HCT116 (cell line): Measurements from ENCODE around the gene MSANTD4. TPM values are rescaled to one million over a fixed set of nuclear protein-coding genes. Genes with fewer than 3 reads are reported as not detected.

Experiments used
- ATAC-seq: fragments of 200-7000 bp; cut with Tn5 transposase; 2 replicates; pipeline ENCODE4 v1.9.1; 2020; ENCODE audit warnings: mild to moderate bottlenecking, moderate library complexity
- BruUV-seq: library from RNA; stranded (reverse); fragments of 400-500 nt; replicated peaks from 2 replicates; lab custom pipeline; 2021; lab: Mats Ljungman, UMichigan
- CTCF ChIA-PET: fragments of 300-600 bp; sonication (Branson Sonifier 250); formaldehyde crosslinking; loops from one replicate; lab custom pipeline; 2021; ENCODE audit warnings: antibody characterized with exemption; lab: Charles Lee
- POLR2A ChIA-PET: fragments of 300-600, 350-600 bp; sonication (Branson Sonifier 250); formaldehyde crosslinking; loops from one replicate; lab custom pipeline; 2021; ENCODE audit warnings: antibody characterized with exemption; lab: Charles Lee
- RAD21 ChIA-PET, 2 experiments: fragments of 300-600 bp; sonication (Branson Sonifier 250); formaldehyde crosslinking; loops; one replicate each; lab custom pipeline; 2023; ENCODE audit warnings: low total read pairs in 2 of 2; ENCODE audit not compliant: uncharacterized antibody in 2 of 2, unreplicated experiment in 2 of 2, low non-redundant PET in 1 of 2; lab: Charles Lee
- DNase-seq: peaks from one replicate; pipeline ENCODE4 v3.0.0-alpha.2; 2010; ENCODE audit warnings: low read depth, low spot score
- H2AFZ ChIP-seq: fragments of 200-600 bp; shearing (Covaris generic), sonication (generic); 2 replicates; pipeline ENCODE4 v1.6.1; 2017; ENCODE audit warnings: low read depth, mixed run types, mixed read lengths, antibody characterized with exemption, low read length; ENCODE audit not compliant: poor library complexity, severe bottlenecking
- H3K27ac ChIP-seq: 2 replicates; pipeline ENCODE4 v1.5.1; 2012; ENCODE audit warnings: low read depth, low read length
- H3K27me3 ChIP-seq: fragments of 200-600 bp; sonication (generic); 2 replicates; pipeline ENCODE4 v1.6.1; 2016; ENCODE audit warnings: mixed run types, low read length, mixed read lengths; ENCODE audit not compliant: insufficient read depth
- H3K36me3 ChIP-seq, 2 experiments: fragments of 200-500 bp in 1 of 2; fragments of 200-600 bp in 1 of 2; sonication (Bioruptor generic) in 1 of 2; sonication (generic) in 1 of 2; 2 replicates each; pipeline versions ENCODE4 v1.5.1 to v1.6.1; 2014 to 2016; ENCODE audit warnings: low read length in 2 of 2, inconsistent platforms in 1 of 2, mixed read lengths in 1 of 2, mixed run types in 1 of 2; ENCODE audit not compliant: insufficient read depth in 2 of 2, control insufficient read depth in 1 of 2
- H3K4me1 ChIP-seq, 2 experiments: fragments of 200-600 bp in 1 of 2; sonication (generic) in 1 of 2; 2 replicates each; pipeline versions ENCODE4 v1.5.1 to v1.6.1; 2012 to 2017; ENCODE audit warnings: low read length in 2 of 2, inconsistent platforms in 1 of 2, mild to moderate bottlenecking in 1 of 2, mixed read lengths in 1 of 2, mixed run types in 1 of 2, moderate library complexity in 1 of 2; ENCODE audit not compliant: insufficient read depth in 2 of 2, control insufficient read depth in 1 of 2
- H3K4me2 ChIP-seq: fragments of 200-600 bp; sonication (generic); 2 replicates; pipeline ENCODE4 v1.6.1; 2017; ENCODE audit warnings: mixed run types, low read length, mixed read lengths
- H3K4me3 ChIP-seq, 2 experiments: fragments of 200-600 bp in 1 of 2; sonication (generic) in 1 of 2; replicated peaks in 1 of 2; 2 replicates each; pipeline ENCODE4 v1.5.1; 2011 to 2016; ENCODE audit warnings: low read length in 2 of 2, control low read depth in 1 of 2, low read depth in 1 of 2, mild to moderate bottlenecking in 1 of 2, mixed read lengths in 1 of 2, mixed run types in 1 of 2
- H3K79me2 ChIP-seq: fragments of 200-600 bp; sonication (generic); 2 replicates; pipeline ENCODE4 v1.6.1; 2017; ENCODE audit warnings: mild to moderate bottlenecking, mixed run types, low read length, moderate library complexity, mixed read lengths; ENCODE audit not compliant: insufficient read depth
- H3K9ac ChIP-seq: fragments of 200-600 bp; sonication (generic); 2 replicates; pipeline ENCODE4 v1.6.1; 2016; ENCODE audit warnings: low read length, mixed read lengths
- H3K9me2 ChIP-seq: fragments of 200-600 bp; sonication (generic), shearing (Covaris generic); 2 replicates; pipeline ENCODE4 v1.6.1; 2017; ENCODE audit warnings: mixed run types, mild to moderate bottlenecking, moderate library complexity; ENCODE audit not compliant: insufficient read depth
- H3K9me3 ChIP-seq, 2 experiments: fragments of 200-500 bp in 1 of 2; fragments of 200-600 bp in 1 of 2; sonication (Bioruptor generic) in 1 of 2; sonication (generic) in 1 of 2; 2 replicates each; pipeline ENCODE4 v1.6.1; 2014 to 2017; ENCODE audit warnings: low read length in 2 of 2, mixed read lengths in 2 of 2, inconsistent platforms in 1 of 2, low read depth in 1 of 2, mild to moderate bottlenecking in 1 of 2, mixed run types in 1 of 2, moderate library complexity in 1 of 2; ENCODE audit not compliant: control insufficient read depth in 1 of 2, insufficient read depth in 1 of 2
- H4K20me1 ChIP-seq: fragments of 200-600 bp; sonication (generic), shearing (Covaris generic); 2 replicates; pipeline ENCODE4 v1.6.1; 2017; ENCODE audit warnings: mixed run types, mild to moderate bottlenecking, moderate library complexity; ENCODE audit not compliant: insufficient read depth
- ATF3 ChIP-seq: IDR thresholded peaks from 2 replicates; pipeline ENCODE4 v1.6.1; 2012
- CTCF ChIP-seq, 3 experiments: fragments of 200-600 bp in 1 of 3; sonication (generic) in 1 of 3; IDR thresholded peaks in 2 of 3; conservative IDR thresholded peaks in 1 of 3; 2 replicates each; pipeline ENCODE4 v1.5.1; 2012 to 2017; ENCODE audit warnings: low read depth in 2 of 3, low read length in 2 of 3, antibody characterized with exemption in 1 of 3, borderline replicate concordance in 1 of 3, control low read depth in 1 of 3, mild to moderate bottlenecking in 1 of 3, mixed read lengths in 1 of 3, mixed run types in 1 of 3, moderate library complexity in 1 of 3; ENCODE audit not compliant: insufficient read depth in 1 of 3
- EGR1 ChIP-seq: IDR thresholded peaks from 2 replicates; pipeline ENCODE4 v1.6.1; 2012; ENCODE audit warnings: low read depth
- ELF1 ChIP-seq: IDR thresholded peaks from 2 replicates; pipeline ENCODE4 v1.6.1; 2012; ENCODE audit warnings: low read depth, borderline replicate concordance
- EZH2 ChIP-seq: fragments of 200-600 bp; sonication (generic); IDR thresholded peaks from 2 replicates; pipeline ENCODE4 v1.6.1; 2017; ENCODE audit warnings: antibody characterized with exemption, mixed run types
- EZH2phosphoT487 ChIP-seq: fragments of 200-600 bp; IDR thresholded peaks from 2 replicates; pipeline ENCODE4 v1.6.1; 2018; ENCODE audit warnings: antibody characterized with exemption, borderline replicate concordance
- MAX ChIP-seq: IDR thresholded peaks from 2 replicates; pipeline ENCODE4 v1.6.1; 2012
- POLR2A ChIP-seq: IDR thresholded peaks from 2 replicates; pipeline ENCODE4 v1.7.0; 2011; ENCODE audit warnings: borderline replicate concordance; ENCODE audit not compliant: insufficient read depth, insufficient read length; ENCODE audit errors: extremely low read depth
- POLR2AphosphoS5 ChIP-seq: IDR thresholded peaks from 2 replicates; pipeline ENCODE4 v1.6.1; 2011; ENCODE audit warnings: mild to moderate bottlenecking, low read depth, low read length, moderate library complexity
- RAD21 ChIP-seq: IDR thresholded peaks from 2 replicates; pipeline ENCODE4 v1.6.1; 2012; ENCODE audit warnings: low read depth, mild to moderate bottlenecking
- REST ChIP-seq: IDR thresholded peaks from 2 replicates; pipeline ENCODE4 v1.6.1; 2012; ENCODE audit warnings: low read depth
- SIN3A ChIP-seq: IDR thresholded peaks from 2 replicates; pipeline ENCODE4 v1.6.1; 2012; ENCODE audit warnings: low read depth
- SRF ChIP-seq: IDR thresholded peaks from 2 replicates; pipeline ENCODE4 v1.6.1; 2012; ENCODE audit warnings: low read depth
- TCF7L2 ChIP-seq: IDR thresholded peaks from 2 replicates; pipeline ENCODE4 v1.7.0; 2011; ENCODE audit warnings: borderline replicate concordance, inconsistent platforms; ENCODE audit not compliant: insufficient read depth, insufficient read length; ENCODE audit errors: extremely low read depth
- YY1 ChIP-seq: IDR thresholded peaks from 2 replicates; pipeline ENCODE4 v1.6.1; 2011; ENCODE audit warnings: low read length, low read depth, moderate library complexity, mild to moderate bottlenecking; ENCODE audit not compliant: insufficient replicate concordance; ENCODE audit errors: extremely low read depth
- ZBTB33 ChIP-seq: IDR thresholded peaks from 2 replicates; pipeline ENCODE4 v1.6.1; 2011; ENCODE audit warnings: mild to moderate bottlenecking, low read length, moderate library complexity; ENCODE audit not compliant: insufficient replicate concordance; ENCODE audit errors: extremely low read depth
- ZNF274 ChIP-seq: fragments of 200-500 bp; sonication (Bioruptor generic); IDR thresholded peaks from 2 replicates; pipeline ENCODE4 v1.6.1; 2014; ENCODE audit warnings: mild to moderate bottlenecking, low read depth, low read length, inconsistent platforms
- intact Hi-C: fragments of 100-400 bp; cut with micrococcal nuclease; formaldehyde crosslinking; loops from 2 replicates; pipeline ENCODE4 v1.10.0; 2022
- total RNA-seq: library from RNA; stranded (reverse); gene quantifications from one replicate; pipeline ENCODE4 v1.2.1, GENCODE V29; 2021; ENCODE audit not compliant: unreplicated experiment

The MSANTD4 gene
- total RNA-seq, 1 experiment from 2014 or later: 15.7 TPM

- no peak for DNase-seq
- Histone ChIP-seq H3K27me3 (no peaks in the 10 kb centered on the region), H3K79me2 (peaks cover 56% of the 10 kb centered on the region), H3K9me2 (no peaks in the 10 kb centered on the region), H3K4me2 (peak overlapping the region; percentile 73), H3K9ac (peak overlapping the region; percentile 75), H3K36me3 (no peaks in the 10 kb centered on the region), H3K9me3 (no peaks in the 10 kb centered on the region), H3K4me1 (peaks cover 14 to 19% of the 10 kb centered on the region in 2 experiments; a peak in 3 of 4 replicates), H3K4me3 (peak overlapping the region; percentile 85 to 86), H4K20me1 (no peaks in the 10 kb centered on the region; the same call in 1 of the 2 replicates), H3K27ac (peak overlapping the region; percentile 52), H2AFZ (no peak overlapping the region)
- POLR2A ChIA-PET: no interaction called here
- RAD21 ChIA-PET: no interaction called here
- ATAC-seq: peak; percentile 22
- intact Hi-C loops: no loop called here
- CTCF ChIA-PET: no interaction called here
- TF ChIP-seq ELF1 (no peak), POLR2A (no peak), EGR1 (no peak), MAX (no peak), RAD21 (no peak), POLR2AphosphoS5 (no peak), SIN3A (no peak; the same call in 1 of the 2 replicates), ATF3 (no peak), TCF7L2 (no peak), SRF (no peak; the same call in 1 of the 2 replicates), ZNF274 (no peak), EZH2phosphoT487 (no peak), REST (no peak), EZH2 (no peak), ZBTB33 (no peak), YY1 (no peak), CTCF (IDR thresholded peaks at IDR 0.05 in 2 of 3, conservative IDR thresholded peaks at IDR 0.05 in 1 of 3; ENCODE audit: borderline replicate concordance in 1 of 3, insufficient read depth in 1 of 3, low read depth in 2 of 3, low read length in 2 of 3) (no peak)
- TSS peak; percentile 57 for BruUV-seq
Observed at GRCh38 chr11:106021181-106021966, 666 bp downstream of the MSANTD4 start.
